SK-N-SH treated with all-trans-retinoic acid at 6 μM for 48 hours (cell line): ENCODE measurements around the gene MCRS1.

Experiments used
- BACH2 ChIP-seq: fragments of 250-450 bp; sonication (Bioruptor Pico); IDR thresholded peaks from 2 replicates; pipeline ENCODE4 v1.9.0; 2021; ENCODE audit warnings: mild to moderate bottlenecking, borderline replicate concordance
- CSDC2 ChIP-seq: fragments of 250-450 bp; sonication (Bioruptor Pico); IDR thresholded peaks from 2 replicates; pipeline ENCODE4 v1.5.0; 2020; ENCODE audit warnings: mild to moderate bottlenecking, moderate library complexity
- PPARA ChIP-seq: fragments of 250-450 bp; sonication (Bioruptor Pico); IDR thresholded peaks from 2 replicates; pipeline ENCODE4 v1.5.0; 2020; ENCODE audit warnings: mild to moderate bottlenecking, borderline replicate concordance
- SNAI2 ChIP-seq: fragments of 250-450 bp; sonication (Bioruptor Pico); IDR thresholded peaks from 2 replicates; pipeline ENCODE4 v1.5.0; 2020; ENCODE audit warnings: mild to moderate bottlenecking, moderate library complexity
- TF ChIP-seq, protein P1 (sequence below): fragments of 250-450 bp; sonication (Bioruptor Pico); IDR thresholded peaks from 2 replicates; pipeline ENCODE4 v1.8.0; 2021; ENCODE audit warnings: low read depth, mild to moderate bottlenecking, moderate library complexity, borderline replicate concordance
- TF ChIP-seq, protein P2 (sequence below): fragments of 250-450 bp; sonication (Bioruptor Pico); IDR thresholded peaks from 2 replicates; pipeline ENCODE4 v1.8.0; 2020; ENCODE audit warnings: mild to moderate bottlenecking, moderate library complexity, borderline replicate concordance
- TF ChIP-seq, protein P3 (sequence below): fragments of 250-450 bp; sonication (Bioruptor Pico); IDR thresholded peaks from 2 replicates; pipeline ENCODE4 v1.5.0; 2020; ENCODE audit warnings: mild to moderate bottlenecking, moderate library complexity

DNA sequence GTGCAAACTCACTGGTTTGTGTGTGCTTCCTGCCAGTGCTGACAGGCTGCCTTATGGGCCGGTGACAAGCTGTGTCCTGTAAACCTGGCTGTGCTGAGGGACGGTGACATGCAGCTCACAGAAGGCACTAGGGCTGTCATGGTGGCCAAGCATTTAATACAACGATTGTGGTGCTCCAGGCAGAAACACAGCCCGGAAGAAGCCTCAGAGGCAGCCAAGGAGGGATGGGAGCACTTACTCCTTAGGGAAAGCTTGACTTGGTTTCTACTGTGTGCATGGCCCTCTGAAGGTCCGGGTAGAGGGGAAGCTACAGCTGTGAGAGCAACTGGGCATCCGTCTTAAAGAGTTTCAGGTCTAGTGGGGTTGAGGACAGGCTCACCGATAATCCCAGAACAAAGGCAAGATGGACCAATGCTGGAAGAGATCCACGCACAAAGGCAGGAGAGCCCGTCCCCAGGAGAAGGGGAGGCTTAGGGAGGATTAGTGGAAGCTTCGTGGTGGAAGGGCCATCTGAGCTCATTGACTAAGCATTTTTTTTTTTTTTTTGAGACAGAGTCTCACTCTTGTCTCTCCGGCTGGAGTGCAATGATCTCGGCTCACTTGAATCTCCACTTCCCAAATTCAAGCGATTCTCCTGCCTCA is 10.7 kb upstream of the MCRS1 start:
- TF ChIP-seq PPARA, result no peak
- TF ChIP-seq, protein P1, sequence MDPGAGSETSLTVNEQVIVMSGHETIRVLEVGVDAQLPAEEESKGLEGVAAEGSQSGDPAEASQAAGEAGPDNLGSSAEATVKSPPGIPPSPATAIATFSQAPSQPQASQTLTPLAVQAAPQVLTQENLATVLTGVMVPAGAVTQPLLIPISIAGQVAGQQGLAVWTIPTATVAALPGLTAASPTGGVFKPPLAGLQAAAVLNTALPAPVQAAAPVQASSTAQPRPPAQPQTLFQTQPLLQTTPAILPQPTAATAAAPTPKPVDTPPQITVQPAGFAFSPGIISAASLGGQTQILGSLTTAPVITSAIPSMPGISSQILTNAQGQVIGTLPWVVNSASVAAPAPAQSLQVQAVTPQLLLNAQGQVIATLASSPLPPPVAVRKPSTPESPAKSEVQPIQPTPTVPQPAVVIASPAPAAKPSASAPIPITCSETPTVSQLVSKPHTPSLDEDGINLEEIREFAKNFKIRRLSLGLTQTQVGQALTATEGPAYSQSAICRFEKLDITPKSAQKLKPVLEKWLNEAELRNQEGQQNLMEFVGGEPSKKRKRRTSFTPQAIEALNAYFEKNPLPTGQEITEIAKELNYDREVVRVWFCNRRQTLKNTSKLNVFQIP (CRISPR knock-in tag), result no peak
- TF ChIP-seq BACH2 (CRISPR knock-in tag), result no peak
- TF ChIP-seq, protein P2, sequence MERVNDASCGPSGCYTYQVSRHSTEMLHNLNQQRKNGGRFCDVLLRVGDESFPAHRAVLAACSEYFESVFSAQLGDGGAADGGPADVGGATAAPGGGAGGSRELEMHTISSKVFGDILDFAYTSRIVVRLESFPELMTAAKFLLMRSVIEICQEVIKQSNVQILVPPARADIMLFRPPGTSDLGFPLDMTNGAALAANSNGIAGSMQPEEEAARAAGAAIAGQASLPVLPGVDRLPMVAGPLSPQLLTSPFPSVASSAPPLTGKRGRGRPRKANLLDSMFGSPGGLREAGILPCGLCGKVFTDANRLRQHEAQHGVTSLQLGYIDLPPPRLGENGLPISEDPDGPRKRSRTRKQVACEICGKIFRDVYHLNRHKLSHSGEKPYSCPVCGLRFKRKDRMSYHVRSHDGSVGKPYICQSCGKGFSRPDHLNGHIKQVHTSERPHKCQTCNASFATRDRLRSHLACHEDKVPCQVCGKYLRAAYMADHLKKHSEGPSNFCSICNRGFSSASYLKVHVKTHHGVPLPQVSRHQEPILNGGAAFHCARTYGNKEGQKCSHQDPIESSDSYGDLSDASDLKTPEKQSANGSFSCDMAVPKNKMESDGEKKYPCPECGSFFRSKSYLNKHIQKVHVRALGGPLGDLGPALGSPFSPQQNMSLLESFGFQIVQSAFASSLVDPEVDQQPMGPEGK (CRISPR knock-in tag), result no peak
- no peak for TF ChIP-seq SNAI2
- TF ChIP-seq, protein P3, sequence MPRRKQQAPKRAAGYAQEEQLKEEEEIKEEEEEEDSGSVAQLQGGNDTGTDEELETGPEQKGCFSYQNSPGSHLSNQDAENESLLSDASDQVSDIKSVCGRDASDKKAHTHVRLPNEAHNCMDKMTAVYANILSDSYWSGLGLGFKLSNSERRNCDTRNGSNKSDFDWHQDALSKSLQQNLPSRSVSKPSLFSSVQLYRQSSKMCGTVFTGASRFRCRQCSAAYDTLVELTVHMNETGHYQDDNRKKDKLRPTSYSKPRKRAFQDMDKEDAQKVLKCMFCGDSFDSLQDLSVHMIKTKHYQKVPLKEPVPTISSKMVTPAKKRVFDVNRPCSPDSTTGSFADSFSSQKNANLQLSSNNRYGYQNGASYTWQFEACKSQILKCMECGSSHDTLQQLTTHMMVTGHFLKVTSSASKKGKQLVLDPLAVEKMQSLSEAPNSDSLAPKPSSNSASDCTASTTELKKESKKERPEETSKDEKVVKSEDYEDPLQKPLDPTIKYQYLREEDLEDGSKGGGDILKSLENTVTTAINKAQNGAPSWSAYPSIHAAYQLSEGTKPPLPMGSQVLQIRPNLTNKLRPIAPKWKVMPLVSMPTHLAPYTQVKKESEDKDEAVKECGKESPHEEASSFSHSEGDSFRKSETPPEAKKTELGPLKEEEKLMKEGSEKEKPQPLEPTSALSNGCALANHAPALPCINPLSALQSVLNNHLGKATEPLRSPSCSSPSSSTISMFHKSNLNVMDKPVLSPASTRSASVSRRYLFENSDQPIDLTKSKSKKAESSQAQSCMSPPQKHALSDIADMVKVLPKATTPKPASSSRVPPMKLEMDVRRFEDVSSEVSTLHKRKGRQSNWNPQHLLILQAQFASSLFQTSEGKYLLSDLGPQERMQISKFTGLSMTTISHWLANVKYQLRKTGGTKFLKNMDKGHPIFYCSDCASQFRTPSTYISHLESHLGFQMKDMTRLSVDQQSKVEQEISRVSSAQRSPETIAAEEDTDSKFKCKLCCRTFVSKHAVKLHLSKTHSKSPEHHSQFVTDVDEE (CRISPR knock-in tag), result no peak
- no peak for TF ChIP-seq CSDC2 (CRISPR knock-in tag)
